Esophagus (tissue), 2 donors: ENCODE data around the gene TPX2. TPM values are rescaled to one million over a fixed set of nuclear protein-coding genes. Genes with fewer than 3 reads are reported as not detected.

Experiments used
- H3K27ac ChIP-seq, 2 donors: one replicate each; pipeline ENCODE4 v1.5.1; 2013; ENCODE audit warnings: low read depth in 2 of 2, mild to moderate bottlenecking in 2 of 2, inconsistent platforms in 1 of 2, low read length in 1 of 2, moderate library complexity in 1 of 2
- H3K27me3 ChIP-seq, 2 donors: one replicate each; pipeline ENCODE4 v1.6.1; 2013; ENCODE audit warnings: low read length in 2 of 2, control low read depth in 1 of 2, mild to moderate bottlenecking in 1 of 2; ENCODE audit not compliant: insufficient read depth in 2 of 2, control insufficient read depth in 1 of 2
- H3K36me3 ChIP-seq, 2 donors: one replicate each; pipeline ENCODE4 v1.6.1; 2013; ENCODE audit warnings: low read length in 1 of 2; ENCODE audit not compliant: control insufficient read depth in 2 of 2, insufficient read depth in 2 of 2
- H3K4me1 ChIP-seq, 2 donors: one replicate each; pipeline ENCODE4 v1.6.1; 2013; ENCODE audit warnings: low read length in 1 of 2; ENCODE audit not compliant: control insufficient read depth in 2 of 2, insufficient read depth in 2 of 2
- H3K4me3 ChIP-seq, 2 donors: one replicate each; pipeline ENCODE4 v1.5.1; 2013; ENCODE audit warnings: low read length in 2 of 2, mild to moderate bottlenecking in 2 of 2, low read depth in 1 of 2, moderate library complexity in 1 of 2
- H3K9me3 ChIP-seq, 2 donors: one replicate each; pipeline ENCODE4 v1.6.1; 2013; ENCODE audit warnings: mild to moderate bottlenecking in 2 of 2, low read depth in 1 of 2, low read length in 1 of 2, moderate library complexity in 1 of 2; ENCODE audit not compliant: control insufficient read depth in 2 of 2, insufficient read depth in 1 of 2
- WGBS, 2 donors: extraction: QIAGEN DNeasy Blood & Tissue Kit; methylation state at CpG; one replicate each; pipeline ENCODE4 v1.1.7; 2013; 5-methylcytosine and 5-hydroxymethylcytosine counted together
- polyA plus RNA-seq, 2 donors: library from polyadenylated mRNA; stranded (reverse); fragments of 200-250 nt; gene quantifications; one replicate each; pipeline ENCODE4 v1.2.3, GENCODE V29; 2013
- donor health status: healthy with polysubstance abuse.
- donor health status: Bipolar disorder and iron deficiency.

The TPX2 gene
- polyA plus RNA-seq, 2 donors, result 9.1 to 13.6 TPM

- peak overlapping the region; percentile 94 to 95 for H3K27ac ChIP-seq
- no peaks in the 10 kb centered on the region for H3K27me3 ChIP-seq
- H3K9me3 ChIP-seq, result no peaks in the 10 kb centered on the region
- peak overlapping the region; percentile 77 to 91 for H3K4me3 ChIP-seq
- WGBS, 2 donors, result 17 to 21% methylated on average over 7 of the region's 7 CpGs
- H3K36me3 ChIP-seq, result peaks cover 0 to 3% of the 10 kb centered on the region in 2 donors
- peaks cover 13 to 20% of the 10 kb centered on the region in 2 donors for H3K4me1 ChIP-seq
Measured at GRCh38 chr20:31720486-31721407, 18.3 kb upstream of the TPX2 start.

DNA sequence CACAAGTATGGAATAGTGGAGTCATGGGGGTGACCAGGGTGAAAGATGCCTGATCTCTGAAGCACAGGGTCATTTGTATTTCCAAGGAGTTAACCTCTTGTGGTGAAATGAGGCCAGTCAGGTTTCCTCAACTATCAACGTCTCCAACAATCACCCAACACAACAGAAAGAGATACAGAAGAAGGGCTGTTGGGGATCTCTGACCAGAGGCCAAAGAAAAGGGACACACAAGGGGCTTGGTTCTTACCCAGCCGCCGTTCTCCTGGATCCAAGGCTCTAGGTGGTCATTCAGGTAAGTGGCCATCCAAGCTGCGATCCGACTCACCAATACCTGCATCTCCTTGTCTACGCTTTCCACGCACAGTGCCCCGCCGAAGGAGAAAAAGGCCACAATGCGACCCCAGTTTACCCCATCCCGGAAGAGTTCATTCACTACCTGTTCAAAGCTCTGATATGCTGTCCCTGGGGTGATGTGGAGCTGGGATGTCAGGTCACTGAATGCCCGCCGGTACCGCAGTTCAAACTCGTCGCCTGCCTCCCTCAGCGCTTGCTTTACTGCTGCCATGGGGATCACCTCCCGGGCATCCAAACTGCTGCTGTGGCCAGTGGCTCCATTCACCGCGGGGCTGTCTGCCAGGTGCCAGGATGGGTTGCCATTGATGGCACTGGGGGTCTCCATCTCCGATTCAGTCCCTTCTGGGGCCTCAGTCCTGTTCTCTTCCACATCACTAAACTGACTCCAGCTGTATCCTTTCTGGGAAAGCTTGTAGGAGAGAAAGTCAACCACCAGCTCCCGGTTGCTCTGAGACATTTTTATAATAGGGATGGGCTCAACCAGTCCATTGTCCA lies 17.5 kb upstream of the TPX2 start:
- Histone ChIP-seq H3K36me3 (peaks cover 0 to 3% of the 10 kb centered on the region in 2 donors), H3K27ac (peak overlapping the region; percentile 91 to 95), H3K4me3 (peak overlapping the region; percentile 77 to 91), H3K27me3 (no peaks in the 10 kb centered on the region), H3K9me3 (no peaks in the 10 kb centered on the region), H3K4me1 (peaks cover 13 to 20% of the 10 kb centered on the region in 2 donors)
- 42 to 43% methylated on average over 22 of the region's 22 CpGs for WGBS, 2 donors

DNA sequence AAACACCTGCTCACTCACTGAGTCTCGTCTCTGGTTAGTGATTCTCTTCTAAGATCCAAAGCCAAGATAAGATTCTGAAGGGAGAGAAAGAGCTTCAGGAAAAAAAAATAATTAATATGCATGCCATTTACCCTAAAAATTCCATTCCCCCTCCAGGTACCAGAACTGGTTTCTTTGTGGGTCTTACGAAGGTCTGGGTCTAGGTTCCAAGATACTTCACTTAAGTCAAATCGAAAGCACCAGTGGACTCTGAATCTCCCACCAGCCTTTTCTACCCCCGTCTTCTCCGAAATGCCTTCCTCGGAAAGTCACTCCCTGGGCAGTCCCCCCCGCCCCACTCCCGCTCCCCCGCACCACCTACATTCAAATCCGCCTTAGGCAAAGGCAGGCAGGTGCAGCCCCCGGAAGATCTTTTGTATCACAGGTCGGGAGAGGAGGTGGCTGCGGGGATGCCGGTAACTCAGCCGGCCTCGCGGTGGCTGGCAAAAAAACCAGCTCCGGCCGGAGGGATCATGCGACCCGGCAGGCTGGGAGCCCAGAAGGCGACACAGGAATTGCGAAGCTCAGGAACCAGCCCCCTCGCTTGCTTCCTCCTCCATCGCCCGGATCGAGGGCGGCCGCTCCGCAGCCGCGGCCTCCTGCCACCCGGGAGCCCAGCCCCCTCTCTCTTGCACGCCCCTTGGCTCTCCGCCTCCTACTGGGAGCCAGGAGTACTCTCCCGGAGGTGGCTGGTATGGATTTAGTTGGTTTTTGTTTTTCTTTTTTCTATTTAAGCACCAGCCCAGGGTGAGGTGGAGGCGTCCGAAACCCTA lies 16.6 kb upstream of the TPX2 start, which contains the start of gene BCL2L1:
Gene BCL2L1 (minus strand): TSS at position 612 of the 812 bp plus-strand sequence. CDS start 650 bp downstream, outside the sequence.
- Histone ChIP-seq H3K9me3 (no peaks in the 10 kb centered on the region), H3K4me3 (peak within 1 kb of the TSS; percentile 77 to 91), H3K27me3 (no peaks in the 10 kb centered on the region), H3K27ac (peak within 1 kb of the TSS; percentile 95 to 99), H3K36me3 (peaks cover 0 to 3% of the 10 kb centered on the region in 2 donors), H3K4me1 (peaks cover 11 to 18% of the 10 kb centered on the region in 2 donors)
- WGBS, 2 donors, result 0 to 1% methylated on average over 36 to 38 of the region's 38 CpGs

GRCh38 chr20:31723069-31723318 lies 16.1 kb upstream of the TPX2 start:
- Histone ChIP-seq H3K27ac (peak overlapping the region; percentile 95 to 99), H3K4me3 (peak overlapping the region; percentile 77 to 91), H3K4me1 (peaks cover 9 to 18% of the 10 kb centered on the region in 2 donors), H3K9me3 (no peaks in the 10 kb centered on the region), H3K36me3 (peaks cover 0 to 3% of the 10 kb centered on the region in 2 donors), H3K27me3 (no peaks in the 10 kb centered on the region)
- 0% methylated on average over 10 of the region's 10 CpGs for WGBS, 2 donors

DNA sequence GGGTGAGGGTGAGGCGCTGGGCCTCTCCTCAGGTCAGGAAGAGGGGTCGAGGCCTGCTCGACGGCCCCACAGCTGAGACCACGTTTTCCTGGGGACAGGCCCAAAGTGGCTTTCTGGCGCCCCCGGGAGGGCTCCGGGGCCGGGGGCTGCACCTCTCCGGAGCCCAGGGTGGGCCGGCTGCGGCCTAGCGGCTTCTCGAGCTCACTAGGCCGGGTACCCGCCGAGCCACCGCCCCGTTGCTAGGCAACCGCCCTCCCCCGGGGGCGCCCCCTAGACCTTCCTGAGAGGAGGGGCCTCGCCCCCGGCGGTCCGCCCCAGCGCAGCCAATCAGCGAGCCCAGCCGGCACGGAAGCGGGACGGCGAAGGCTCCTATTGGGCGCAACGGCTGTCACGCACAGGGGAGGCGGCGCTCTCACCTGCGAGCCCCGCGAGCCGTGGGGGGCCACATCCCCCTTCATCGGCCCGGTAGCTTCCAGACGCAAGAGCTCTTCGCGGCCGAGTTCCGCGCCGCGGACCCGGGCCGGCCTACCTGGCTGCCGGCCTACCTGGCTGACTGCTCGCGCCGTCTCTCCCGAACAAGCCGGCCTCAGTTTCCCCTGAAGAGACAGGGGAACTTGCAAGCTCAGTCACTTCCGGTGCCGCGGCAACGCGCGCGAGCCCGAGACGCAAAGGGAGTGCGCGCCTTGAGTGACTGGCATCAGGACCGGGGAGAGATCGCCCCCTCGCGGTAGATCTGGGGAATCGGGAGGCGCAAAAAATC lies 15.6 kb upstream of the TPX2 start:
- Histone ChIP-seq H3K4me3 (peak overlapping the region; percentile 77 to 91), H3K27me3 (no peaks in the 10 kb centered on the region), H3K9me3 (no peaks in the 10 kb centered on the region), H3K36me3 (peaks cover 0 to 3% of the 10 kb centered on the region in 2 donors), H3K27ac (peak overlapping the region; percentile 95 to 99), H3K4me1 (peaks cover 7 to 18% of the 10 kb centered on the region in 2 donors)
- WGBS, 2 donors, result 0% methylated on average over 76 to 77 of the region's 77 CpGs

- Histone ChIP-seq H3K9me3 (no peaks in the 10 kb centered on the region), H3K36me3 (no peaks in the 10 kb centered on the region), H3K27me3 (no peaks in the 10 kb centered on the region), H3K4me1 (no peaks in the 10 kb centered on the region), H3K27ac (no peak overlapping the region), H3K4me3 (no peak overlapping the region)
- 81 to 89% methylated on average over 6 of the region's 6 CpGs for WGBS, 2 donors
Measured at GRCh38 chr20:31731321-31731717, 7.8 kb upstream of the TPX2 start.

DNA sequence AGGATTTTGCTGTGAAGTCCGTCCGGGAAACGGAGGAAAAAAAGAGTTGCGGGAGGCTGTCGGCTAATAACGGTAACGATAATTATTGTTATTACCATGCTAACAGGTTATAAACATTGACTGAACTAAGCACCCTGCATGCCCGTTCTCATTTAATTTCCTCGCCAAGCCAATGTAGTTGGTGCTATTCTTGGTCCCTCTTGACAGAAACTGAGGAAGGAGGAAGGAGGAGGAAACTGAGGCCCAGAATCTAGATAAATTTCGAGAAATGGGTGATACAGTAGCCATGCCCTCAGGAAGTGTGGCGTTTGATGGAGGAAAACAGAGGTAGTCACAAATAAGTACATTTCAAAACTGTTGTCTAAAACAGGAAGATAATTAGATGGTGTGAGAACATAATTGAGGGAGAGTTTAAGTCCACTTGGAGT lies 474 bp downstream of the TPX2 start:
- WGBS, 2 donors, result 0 to 1% methylated on average over 11 of the region's 11 CpGs

DNA sequence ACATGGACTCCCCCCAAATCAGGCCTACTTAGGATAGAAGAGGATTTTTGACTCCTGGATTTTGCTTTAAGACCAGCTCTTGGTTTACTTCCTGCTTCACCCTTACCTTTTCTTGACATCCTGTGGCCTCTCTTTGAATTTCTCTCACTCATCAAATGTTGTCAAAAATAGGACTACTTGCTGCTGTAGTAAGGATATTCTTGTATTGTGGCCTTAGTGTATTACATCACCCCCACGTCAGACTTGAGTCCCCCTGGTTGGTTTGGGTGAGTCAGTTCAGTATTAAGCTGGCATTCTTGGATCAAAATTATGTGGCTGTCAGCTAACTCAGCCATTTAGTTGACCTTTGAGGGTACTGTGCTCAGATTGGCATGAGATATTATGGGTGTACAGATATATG lies 1.1 kb downstream of the TPX2 start:
- WGBS, 2 donors, result 3 to 8% methylated on average over 1 of the region's 1 CpG
- H3K4me1 ChIP-seq, result no peaks in the 10 kb centered on the region
- H3K9me3 ChIP-seq, result no peaks in the 10 kb centered on the region
- H3K36me3 ChIP-seq, result no peaks in the 10 kb centered on the region
- H3K27ac ChIP-seq, result no peak overlapping the region
- H3K4me3 ChIP-seq, result peak overlapping the region in 1 of 2 donors; percentile 77
- no peaks in the 10 kb centered on the region for H3K27me3 ChIP-seq

More for the DNA sequence above, 474 bp downstream of the TPX2 start:
- Histone ChIP-seq H3K4me1 (no peaks in the 10 kb centered on the region), H3K27me3 (no peaks in the 10 kb centered on the region), H3K27ac (peak overlapping the region; percentile 74), H3K9me3 (no peaks in the 10 kb centered on the region), H3K4me3 (peak overlapping the region; percentile 77 to 90), H3K36me3 (no peaks in the 10 kb centered on the region)
